HG03520 (cell line): ENCODE data around the gene MAPK12.

ENCODE experiments used
- ATAC-seq: cut with Tn5 transposase; IDR thresholded peaks from one replicate; pipeline ENCODE4 v1.9.1; 2021; ENCODE audit warnings: mild to moderate bottlenecking, moderate library complexity; ENCODE audit not compliant: unreplicated experiment

The MAPK12 gene

DNA sequence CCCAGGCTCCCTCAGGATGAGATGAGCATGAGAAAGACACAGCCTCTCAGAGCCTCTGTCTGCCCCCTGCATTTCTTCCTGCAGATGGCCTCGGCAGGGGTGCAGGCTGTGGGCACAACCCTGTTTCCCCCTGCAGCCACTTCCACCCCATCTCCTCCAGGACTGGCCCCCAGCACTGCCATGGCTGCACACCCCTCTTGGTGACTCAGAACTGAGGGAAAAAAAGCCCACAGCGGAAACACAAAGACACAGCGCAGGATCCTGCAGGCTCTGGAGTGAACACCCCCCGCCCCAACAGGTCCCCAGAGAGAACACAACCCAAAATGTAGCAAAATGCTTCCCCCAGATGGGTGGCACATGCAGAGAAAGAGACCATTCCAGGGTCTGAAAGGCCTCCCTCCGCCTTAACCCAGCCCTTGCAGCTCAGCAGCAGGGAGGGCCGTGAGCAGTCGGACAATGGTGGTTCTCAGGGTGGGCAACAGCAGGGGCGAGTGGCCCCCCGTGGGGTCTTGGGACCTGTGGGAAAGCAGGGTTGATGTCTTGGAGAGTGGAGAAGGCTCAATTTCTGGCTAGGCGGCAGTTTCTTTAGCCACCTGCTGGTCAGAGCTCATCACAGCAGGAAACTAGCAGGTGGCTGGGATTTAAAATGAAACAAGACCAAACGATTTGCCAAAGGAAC lies 24.6 kb downstream of the MAPK12 start:
- ATAC-seq: no peak

DNA sequence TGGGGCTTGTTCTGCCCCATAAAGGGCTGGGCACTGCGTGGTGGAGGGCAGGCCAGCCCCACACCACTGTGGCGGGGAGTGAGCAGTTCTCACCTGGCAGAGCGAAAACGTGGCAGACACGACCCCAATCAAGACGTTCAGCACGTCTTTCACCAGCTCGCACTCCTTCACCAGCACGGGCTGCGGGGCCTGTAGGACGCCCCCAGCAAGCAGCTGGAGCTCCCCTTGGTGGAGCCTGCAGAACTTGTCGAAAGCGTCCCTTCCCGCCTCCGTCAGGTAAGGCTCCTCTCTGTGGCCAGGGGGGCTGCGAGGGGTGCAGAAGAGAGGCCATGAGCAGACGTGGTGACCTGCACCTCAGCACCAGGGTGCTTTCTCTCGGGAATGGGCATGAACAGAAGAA lies 28.3 kb downstream of the MAPK12 start:
- ATAC-seq: no peak

DNA sequence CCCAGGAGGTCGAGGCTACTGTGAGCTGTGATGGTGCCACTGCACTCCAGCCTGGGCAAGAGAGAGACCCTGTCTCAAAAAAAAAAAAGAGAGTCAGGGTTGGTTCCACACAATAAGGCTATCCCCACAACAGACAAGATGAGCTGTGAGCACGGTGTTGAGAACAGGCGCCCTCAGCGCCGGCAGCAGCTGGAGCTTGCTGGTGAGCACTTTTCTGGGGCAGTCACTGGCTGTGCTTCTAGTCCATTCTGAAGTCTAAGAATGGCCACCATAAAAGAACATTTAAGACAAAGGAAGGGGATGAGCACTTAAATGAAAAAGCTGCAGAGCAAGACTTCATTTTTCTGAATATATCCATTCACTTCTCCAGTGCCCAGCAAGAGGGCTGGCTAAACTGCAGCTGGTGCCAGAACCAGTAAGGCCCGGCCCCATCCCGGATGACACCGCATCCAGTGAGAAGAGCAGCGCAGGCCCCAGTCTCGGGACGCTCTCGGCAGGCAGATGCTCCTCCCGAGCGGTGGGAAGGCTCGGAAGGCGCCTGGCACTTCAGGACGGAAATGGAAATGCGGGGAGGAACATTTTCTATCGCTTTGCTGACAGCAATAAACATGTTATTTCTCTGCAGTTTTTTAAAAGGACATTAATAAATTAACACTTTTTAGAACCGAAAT lies 28.9 kb downstream of the MAPK12 start:
- ATAC-seq: no peak

DNA sequence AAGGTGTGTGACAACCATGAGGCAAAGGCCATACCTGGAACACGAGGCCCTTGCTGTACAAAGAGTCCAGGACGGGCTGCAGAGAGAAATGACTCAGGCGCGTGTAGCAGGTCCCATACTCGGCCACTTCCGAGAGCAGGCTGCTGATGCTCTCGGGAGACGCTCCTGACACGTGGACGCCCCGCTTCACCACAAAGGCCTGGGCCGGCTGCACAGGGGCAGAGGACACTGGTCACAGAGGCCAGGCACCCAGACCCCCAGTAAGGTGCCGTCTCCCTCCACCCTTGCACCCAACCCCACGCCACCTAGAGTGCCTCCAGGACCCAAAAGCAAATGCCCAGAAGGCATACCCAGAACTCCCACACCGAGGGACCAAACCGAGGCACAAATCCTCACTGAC lies 32.1 kb downstream of the MAPK12 start:
- ATAC-seq: no peak

DNA sequence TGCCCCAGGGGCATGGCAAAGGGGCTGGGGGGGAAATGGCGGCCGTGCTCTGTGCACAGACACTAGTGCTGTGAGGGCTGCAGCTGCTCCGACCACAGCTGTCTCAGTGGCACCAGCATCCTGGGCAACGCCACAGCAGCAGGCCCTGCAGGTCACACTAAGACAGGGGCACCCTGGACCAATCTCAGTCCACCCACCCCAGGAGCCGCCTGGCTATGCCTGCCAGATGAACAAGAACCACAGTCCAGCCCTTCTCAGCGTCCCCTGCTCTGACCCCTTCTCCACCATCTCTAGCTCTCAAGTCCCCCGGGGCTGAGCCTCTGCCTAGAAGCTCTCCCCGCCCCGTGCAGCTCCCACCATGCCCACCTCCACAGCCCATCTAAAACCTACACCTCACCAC lies 33.1 kb downstream of the MAPK12 start:
- ATAC-seq: no peak

DNA sequence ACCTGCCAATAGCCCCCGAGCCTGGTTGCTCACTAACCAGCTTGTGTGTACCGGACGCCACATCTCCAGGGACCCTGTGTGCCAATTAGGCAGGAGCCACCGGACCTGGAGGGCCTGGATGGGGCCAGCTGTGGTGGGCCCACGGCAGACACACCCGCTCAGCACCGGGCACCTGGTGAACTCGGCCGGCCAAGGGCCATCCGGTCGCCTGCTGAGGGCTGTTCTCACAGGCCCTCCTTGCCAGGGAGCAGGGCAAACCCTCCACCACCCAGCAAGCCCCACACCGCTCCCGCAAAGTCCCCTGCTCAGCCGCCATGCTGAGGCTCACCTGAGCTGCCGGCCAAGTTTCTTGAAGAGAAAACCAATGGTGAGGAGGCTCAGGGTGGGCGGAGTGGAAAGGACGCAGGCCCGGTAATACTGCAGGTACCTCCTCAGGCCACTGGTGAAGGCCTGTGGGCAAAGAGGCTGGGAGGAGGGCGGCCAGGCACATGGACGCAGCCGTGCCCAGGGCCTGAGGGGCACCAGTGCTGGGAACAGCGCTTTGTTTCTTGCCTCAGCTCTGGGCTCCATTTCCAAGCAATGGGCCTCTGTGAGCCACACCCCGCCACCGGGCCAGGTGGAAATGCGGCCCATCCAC lies 33.8 kb downstream of the MAPK12 start:
- ATAC-seq: no peak

DNA sequence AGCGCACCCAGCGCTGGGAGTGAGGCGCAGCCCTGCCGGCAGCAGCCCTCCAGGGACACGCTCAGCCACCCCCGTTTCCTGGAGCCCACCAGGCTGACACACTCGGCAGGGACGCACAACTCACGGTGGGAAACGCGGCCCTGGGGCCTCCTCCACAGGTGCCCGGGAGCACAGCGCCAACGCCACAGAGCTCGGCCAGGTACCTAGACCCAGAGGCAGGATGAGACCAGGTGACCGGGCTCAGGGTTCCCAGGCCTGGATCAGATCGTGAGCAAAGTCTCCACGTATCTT lies 34.7 kb downstream of the MAPK12 start:
- no peak for ATAC-seq

DNA sequence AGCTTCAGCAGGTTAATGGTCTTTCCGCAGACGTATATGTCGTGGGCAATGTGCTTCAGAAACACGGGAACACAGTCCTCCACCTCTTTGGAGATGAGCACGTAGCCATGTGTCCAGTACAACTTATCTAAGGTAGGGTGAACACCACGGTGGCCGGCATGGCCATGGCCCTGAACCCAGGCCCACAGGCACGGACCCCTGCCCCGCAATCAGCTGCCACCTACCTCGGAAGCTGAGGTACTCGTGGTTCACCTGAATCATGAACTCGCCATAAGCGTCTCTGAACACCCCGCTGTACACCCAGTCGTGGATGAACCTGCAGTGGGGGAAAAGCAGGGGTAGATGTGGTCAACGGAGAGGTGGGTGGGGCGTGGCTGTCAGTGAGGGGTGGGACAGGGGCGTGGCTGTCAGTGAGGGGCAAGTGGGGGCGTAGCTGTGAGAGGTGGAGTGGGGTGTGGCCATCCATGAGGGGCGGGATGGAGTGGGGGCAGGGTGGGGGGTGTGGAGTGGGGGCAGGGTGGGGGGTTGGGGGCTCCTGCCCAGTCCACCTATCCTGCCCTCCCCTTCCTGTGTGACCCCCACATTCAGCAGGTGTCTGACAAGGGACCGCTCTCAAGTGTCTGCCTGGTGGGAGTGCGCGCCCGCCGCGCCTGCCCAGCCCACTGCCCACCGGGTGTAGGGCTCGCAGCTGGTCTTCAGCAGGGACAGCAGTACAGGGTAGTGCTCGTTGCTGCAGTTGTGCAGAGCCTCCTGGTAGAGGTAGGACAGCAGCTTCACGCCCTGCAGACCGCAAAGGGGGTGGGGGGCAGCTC lies 35.2 kb downstream of the MAPK12 start:
- ATAC-seq: no peak

DNA sequence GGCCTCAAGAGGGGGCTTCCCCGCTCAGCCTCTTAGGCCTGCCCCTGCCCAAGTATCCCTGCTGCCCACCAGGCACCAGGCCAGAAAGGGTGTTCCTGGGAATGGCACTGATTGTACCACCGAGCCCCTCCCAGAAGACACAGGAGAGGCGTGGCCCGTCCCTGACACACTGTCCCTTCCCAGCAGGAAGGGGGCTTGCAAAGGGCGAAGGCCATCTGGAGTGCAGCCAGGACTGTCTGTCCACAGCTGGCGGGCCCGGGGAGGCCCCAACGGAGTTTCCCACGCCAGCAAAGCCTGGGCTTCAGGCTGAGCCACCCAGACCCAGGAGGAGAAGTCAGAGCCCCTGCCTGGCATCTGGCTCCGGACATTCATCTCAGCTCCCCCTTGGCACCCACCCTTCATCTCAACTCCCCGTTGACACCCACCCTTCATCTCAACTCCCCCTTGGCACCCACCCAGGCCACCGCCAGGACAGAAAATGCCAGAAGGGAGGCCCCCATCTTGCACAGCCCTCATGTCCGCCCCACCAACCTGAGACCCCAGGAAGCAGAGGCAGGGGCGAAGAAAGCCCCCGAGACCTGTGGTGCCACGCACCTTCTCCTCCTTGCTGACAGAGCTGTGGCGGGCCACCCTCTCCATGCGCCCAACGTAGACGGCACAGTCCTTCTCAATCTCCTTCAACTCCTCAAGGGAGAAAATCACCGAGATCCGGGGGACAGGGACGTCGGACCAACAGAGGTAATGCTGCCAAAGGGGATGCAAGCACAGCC lies 36.1 kb downstream of the MAPK12 start:
- ATAC-seq: no peak

DNA sequence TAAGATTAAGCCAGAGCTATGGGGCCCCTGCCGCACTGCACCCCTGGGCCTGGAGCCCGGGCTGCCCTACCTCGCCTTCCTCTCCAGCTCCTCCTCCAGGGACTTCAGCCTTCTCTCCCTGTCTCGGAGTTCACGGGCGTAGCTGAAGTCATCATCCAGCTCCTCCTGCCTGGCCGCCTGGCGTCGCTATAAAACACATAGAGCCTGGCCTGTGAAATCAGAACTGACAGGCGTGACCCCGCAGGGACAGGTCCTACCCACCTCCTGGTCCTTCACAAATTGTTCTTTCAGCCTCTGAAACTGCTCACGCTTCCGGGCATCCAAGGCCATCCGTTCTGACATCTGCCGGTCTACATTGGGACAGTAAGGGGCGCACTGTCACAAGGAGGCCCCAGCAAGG lies 37.4 kb downstream of the MAPK12 start:
- ATAC-seq: no peak

DNA sequence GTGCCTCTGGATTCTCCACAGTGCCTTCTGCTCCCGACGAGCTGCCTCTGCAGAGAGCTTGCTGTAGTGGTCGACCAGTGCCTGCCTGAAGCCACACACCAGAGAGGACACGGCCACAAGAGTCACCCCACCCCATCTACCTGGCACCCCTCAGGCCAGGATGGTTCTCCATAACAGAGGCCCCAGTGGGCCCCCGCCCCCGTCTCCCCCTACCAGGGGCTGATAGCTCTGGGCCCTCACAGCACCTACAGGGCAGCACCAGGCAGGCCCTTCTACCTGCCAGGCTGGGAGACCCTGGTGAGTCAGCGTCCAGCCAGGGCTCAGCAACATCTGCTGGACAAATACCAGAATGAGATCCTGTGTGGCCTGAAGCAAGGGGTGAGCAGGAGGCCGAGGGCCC lies 39.0 kb downstream of the MAPK12 start:
- ATAC-seq: no peak

DNA sequence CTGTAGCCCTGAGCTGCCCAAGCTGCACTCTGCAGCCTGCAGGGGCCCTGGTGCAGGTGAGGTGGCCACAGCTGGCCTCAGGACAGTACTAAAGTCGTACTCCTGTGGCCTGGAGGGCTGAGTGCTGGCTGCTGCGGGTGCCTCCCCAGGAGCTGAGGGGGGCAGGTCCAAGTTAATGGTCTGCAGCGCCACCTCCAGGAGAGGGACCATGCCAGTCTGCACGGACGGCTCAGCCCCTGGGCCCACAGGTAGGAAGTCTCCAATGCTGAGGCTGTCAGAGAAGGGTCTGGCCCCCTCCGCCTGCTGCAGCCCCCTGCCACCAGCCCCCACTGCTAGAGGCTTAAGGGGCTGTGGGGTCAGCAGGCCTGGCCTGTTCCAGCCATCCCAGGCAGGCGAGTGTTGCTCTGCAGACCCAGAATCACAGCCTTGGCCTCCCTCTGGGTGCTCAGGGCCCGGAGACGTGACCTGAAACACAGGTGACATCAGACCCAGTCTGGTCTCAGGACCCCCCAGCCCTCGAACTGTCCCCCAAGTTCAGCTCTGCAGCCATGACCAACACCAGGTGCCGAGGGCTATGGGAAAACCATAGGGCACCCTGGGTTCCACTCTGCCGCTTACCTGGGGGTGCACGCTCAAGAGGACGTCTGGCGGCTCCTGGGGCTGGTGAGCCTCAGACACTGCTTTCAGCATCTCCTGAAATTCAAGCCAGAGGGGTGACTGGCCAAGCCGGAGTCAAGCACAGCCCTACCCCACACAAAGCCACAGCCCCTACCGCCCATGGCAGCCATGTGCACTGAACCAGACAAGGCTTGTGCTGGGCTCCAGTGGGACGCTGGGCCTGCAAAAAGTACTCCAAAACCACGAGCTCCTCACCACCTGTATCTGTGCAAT lies 39.8 kb downstream of the MAPK12 start:
- no peak for ATAC-seq

DNA sequence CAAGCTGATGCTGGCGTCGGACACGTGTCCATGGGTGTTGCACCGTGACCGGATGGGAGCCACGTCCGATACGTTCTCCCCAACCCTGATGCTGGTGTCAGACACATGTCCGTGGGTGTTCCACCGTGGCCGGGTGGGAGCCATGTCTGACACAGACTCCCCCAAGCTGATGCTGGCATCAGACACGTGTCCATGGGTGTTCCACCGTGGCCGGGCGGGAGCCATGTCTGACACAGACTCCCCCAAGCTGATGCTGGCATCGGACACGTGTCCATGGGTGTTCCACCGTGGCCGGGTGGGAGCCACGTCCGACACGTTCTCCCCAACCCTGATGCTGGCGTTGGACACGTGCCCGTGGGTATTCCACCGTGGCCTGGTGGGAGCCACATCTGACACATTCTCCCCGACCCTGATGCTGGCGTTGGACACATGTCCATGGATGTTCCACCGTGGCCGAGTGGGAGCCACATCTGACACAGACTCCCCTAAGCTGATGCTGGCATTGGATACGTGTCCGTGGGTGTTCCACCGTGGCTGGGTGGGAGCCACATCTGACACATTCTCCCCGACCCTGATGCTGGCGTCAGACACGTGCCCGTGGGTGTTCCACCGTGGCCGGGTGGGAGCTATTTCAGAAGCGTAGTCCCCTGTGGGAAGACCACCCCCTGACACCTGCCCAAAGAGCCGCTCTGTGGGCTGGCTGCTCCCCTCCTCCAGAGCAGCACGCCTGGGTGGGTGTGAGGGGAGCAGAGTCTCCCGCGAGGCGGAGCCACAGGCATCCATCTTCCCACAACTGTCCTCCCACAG lies 40.7 kb downstream of the MAPK12 start:
- no peak for ATAC-seq

DNA sequence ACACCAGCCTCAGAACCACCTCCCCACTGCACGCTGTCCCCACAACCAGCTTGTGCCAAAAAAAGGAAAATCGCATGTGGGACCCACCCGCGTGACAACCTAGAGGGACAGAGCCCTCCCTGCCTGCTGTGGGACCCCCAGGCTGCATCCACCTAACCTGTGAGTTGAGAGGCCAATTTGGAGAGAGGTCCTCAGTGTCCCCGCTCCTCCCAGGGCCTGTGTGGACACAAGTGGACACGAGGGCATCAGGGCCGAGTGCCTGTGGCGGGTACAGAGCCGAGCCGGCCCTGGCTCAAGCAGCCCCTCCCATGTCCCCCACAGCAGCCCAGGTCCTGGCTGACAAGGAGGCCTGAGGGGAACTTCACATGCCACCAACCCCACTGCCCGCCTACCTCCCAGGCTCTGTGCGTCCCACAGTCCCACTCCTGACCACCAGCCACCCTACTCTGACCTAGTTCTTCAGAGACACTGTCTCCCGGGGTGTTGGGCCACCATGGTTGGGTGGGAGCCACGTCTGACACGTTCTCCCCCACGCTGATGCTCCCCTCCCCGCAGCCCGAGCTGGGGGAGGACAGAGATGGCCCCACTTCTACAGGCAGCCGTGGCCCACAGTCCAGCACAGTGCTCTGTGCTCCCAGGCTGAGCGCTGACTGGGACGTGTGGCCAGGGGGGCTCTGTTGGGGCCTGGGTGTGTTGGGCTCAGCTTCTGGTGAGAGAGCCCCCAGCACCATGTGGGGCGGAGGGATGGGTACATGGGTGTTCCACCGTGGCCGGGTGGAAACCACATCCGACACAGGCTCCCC lies 41.5 kb downstream of the MAPK12 start:
- ATAC-seq: no peak

DNA sequence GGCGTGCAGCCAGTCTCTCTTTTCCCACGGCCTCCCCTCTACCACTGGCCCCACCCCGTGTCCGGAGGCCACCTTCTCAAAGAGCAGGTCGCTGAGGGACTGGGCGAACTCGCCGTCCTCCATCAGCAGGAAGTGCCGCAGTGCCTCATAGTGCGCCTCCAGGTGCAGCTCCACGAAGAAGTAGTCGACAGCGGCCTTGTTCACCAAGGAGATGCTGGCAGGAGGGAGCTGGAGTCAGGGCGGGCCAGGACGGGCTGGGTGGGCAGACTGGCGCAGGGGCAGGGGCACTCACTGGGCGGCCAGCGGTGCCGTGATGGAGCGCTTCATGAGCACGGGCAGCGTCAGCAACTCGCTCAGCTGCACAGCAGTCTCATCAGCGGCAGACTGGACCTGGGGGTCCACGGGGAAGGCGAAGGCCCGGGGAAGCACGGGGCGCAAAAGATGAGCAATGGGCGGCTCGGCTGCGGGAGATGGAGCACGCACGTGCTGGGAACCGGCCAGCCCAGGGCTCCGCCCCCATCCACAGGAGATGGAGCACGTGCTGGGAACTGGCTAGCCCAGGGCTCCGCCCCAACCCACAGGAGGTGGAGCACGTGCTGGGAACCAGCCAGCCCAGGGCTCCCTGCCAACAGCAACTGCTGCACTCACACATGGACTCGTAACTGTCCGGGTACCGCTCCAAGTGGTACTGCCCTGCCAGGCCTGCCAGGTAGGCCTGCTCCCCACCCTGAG lies 42.3 kb downstream of the MAPK12 start:
- ATAC-seq: no peak

DNA sequence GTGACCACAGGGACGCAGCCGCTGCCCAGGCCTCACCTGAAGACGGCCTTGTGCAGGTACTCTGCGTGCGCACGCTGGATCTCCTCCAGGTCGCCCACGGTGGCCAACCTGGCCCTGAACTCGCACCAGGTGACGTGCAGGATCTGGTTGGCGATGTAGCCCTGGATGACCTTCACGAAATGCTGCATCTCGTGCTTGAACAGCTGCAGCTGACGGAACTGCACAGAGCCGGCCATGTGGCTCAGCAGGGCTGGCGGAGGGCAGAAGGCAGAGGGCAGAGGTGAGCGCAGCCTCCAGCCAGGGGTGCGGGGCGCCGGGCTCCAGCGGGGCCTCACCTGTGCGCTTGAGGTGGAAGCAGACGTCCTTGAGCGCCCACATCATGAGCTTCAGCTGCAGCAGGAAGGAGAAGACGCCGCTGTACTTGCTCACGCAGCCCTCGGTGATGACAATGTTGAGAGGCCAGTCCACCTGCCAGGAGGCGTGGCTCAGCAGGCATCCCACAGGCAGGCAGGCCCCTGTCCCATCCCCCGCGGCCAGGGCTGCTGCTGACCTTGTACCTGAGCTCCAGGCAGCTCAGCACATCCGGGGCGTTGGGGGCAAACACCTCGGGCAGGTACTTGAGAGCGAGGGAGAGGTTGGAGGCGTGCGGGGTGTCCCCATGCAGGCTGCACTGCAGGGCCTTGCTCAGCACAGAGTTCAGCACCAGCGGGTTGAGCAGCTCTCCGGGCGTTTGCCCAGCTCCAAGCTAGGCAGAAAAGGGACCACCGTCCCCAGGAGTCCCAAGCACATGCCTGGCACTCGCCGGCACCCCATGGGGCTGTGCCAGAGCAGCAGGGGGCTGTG lies 43.1 kb downstream of the MAPK12 start:
- no peak for ATAC-seq
